Measurements from ENCODE around the gene SPACA1.
"Not testable (repeated sequence)": the region's sequence is repeated elsewhere in the genome, so short reads cannot be mapped to it uniquely, and the experiment has no call there.

SPACA1 gene
- total RNA-seq = 0 to 0.11 (median 0) reads per million in 9 experiments

DNA sequence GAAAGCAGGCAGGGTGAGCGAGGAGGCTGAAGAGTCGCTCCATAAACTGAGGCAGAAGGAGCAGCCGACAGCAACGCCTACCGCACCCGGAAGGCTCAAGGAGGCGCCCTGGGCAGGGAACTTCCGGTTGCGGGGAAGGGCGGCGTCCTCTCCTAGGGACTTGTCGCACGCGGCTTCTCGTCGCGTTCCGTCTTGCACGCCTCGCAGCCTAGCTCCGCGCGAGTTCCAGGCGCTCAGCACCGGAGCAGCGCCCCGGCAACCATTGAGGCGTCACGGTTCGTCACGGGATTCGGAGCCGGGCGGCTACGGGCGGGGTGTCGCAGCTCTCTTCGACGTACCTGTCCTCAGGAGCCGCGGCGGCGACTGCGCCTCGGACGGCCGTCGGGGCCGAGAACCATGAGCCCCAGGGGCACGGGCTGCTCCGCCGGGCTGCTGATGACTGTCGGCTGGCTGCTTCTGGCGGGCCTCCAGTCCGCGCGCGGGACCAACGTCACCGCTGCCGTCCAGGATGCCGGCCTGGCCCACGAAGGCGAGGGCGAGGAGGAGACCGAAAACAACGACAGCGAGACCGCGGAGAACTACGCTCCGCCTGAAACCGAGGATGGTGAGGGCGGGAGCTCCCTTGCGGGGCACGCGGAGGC is at the start of gene SPACA1:
Gene SPACA1 (plus strand): TSS at position 332 of the 641 bp plus-strand sequence. CDS start 65 bp downstream, at position 397.
- no peaks in the 10 kb centered on the region for H3K9me3 Mint-ChIP-seq
- H3K4me3 Mint-ChIP-seq = no peak within 1 kb of the TSS
- no peak within 1 kb of the TSS for H3K27ac Mint-ChIP-seq
- no peak for ATAC-seq (replicated peaks)
- peaks cover 21 to 23% of the 10 kb centered on the region in 2 donors for H3K27me3 Mint-ChIP-seq
- DNase-seq = no peak
- no peaks in the 10 kb centered on the region for H3K36me3 Mint-ChIP-seq (ENCODE audit: insufficient read depth)
- no peaks in the 10 kb centered on the region for H3K4me1 Mint-ChIP-seq (ENCODE audit: low read depth in 2 of 2)

GRCh38 chr6:88000713-88001112 is 46.9 kb upstream of the SPACA1 start:
- DNase-seq (no peak), ATAC-seq (replicated peaks) (no peak)
- no peak overlapping the region for H3K4me3 Mint-ChIP-seq
- no peak overlapping the region for H3K27ac Mint-ChIP-seq
- H3K4me1 Mint-ChIP-seq (ENCODE audit: low read depth in 2 of 2) = no peaks in the 10 kb centered on the region
- peaks cover 48 to 57% of the 10 kb centered on the region in 2 donors for H3K27me3 Mint-ChIP-seq
- H3K36me3 Mint-ChIP-seq (ENCODE audit: insufficient read depth) = no peaks in the 10 kb centered on the region
- no peaks in the 10 kb centered on the region for H3K9me3 Mint-ChIP-seq

DNA sequence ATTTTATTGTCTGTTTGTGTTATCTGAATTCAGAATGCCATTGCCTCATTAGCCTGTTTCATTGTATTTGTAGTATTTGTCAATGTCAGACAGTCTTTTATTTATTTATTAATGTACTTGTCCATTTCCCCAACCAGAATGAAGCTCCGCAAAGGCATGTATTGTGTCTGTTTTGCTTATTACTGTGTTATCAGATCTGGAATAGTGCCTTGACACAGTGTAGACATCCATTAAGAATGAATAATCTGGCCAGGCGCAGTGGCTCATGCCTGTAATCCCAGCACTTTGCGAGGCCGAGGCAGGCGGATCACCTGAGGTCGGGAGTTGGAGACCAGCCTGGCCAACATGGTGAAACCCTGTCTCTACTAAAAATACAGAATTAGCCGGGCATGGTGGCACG is 46.4 kb upstream of the SPACA1 start:
- not testable (repeated sequence) for H3K4me3 Mint-ChIP-seq; DNase-seq; H3K36me3 Mint-ChIP-seq (ENCODE audit: insufficient read depth); H3K27ac Mint-ChIP-seq; H3K4me1 Mint-ChIP-seq (ENCODE audit: low read depth in 2 of 2); ATAC-seq (replicated peaks); H3K9me3 Mint-ChIP-seq
- peaks cover 45 to 57% of the 10 kb centered on the region in 2 donors for H3K27me3 Mint-ChIP-seq

DNA sequence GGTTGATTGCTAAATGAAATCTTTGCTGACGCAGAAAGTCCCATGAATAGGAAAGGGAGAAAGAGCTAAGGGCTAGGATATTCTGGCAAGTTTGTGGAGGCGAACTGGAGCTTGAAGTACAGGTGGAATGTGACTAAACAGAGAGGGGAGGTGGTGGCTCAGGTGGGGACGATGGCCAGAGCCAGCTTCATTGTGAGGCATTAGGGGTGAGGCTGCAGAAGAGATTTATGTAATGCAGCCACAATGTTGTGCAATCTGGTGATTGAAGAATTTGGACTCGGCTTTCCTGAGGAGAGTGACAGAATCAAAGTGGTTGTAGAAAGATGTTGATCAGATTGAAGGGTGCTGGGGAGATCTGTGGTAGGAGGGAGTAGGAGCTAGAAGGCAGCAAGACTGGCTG is 42.9 kb upstream of the SPACA1 start:
- Mint-ChIP-seq H3K27ac (no peak overlapping the region), H3K4me1 (ENCODE audit: low read depth in 2 of 2) (no peaks in the 10 kb centered on the region), H3K36me3 (ENCODE audit: insufficient read depth) (no peaks in the 10 kb centered on the region), H3K27me3 (peaks cover 31 to 48% of the 10 kb centered on the region in 2 donors), H3K9me3 (no peaks in the 10 kb centered on the region), H3K4me3 (no peak overlapping the region)
- DNase-seq = no peak
- ATAC-seq (replicated peaks) = no peak

- peaks cover 20 to 36% of the 10 kb centered on the region in 2 donors for H3K27me3 Mint-ChIP-seq
- H3K36me3 Mint-ChIP-seq (ENCODE audit: insufficient read depth) = no peaks in the 10 kb centered on the region
- no peak overlapping the region for H3K27ac Mint-ChIP-seq
- H3K9me3 Mint-ChIP-seq = no peaks in the 10 kb centered on the region
- ATAC-seq (replicated peaks) (no peak), DNase-seq (no peak)
- no peaks in the 10 kb centered on the region for H3K4me1 Mint-ChIP-seq (ENCODE audit: low read depth in 2 of 2)
- H3K4me3 Mint-ChIP-seq = no peak overlapping the region
Observed at GRCh38 chr6:88006557-88006956, 41.1 kb upstream of the SPACA1 start.

GRCh38 chr6:88008411-88008810 is 39.2 kb upstream of the SPACA1 start:
- Mint-ChIP-seq H3K4me3 (no peak overlapping the region), H3K9me3 (no peaks in the 10 kb centered on the region), H3K4me1 (ENCODE audit: low read depth in 2 of 2) (peaks cover 13 to 16% of the 10 kb centered on the region in 2 donors), H3K27ac (no peak overlapping the region), H3K27me3 (peaks cover 11 to 20% of the 10 kb centered on the region in 2 donors), H3K36me3 (ENCODE audit: insufficient read depth) (no peaks in the 10 kb centered on the region)
- ATAC-seq (replicated peaks) (no peak), DNase-seq (no peak)

DNA sequence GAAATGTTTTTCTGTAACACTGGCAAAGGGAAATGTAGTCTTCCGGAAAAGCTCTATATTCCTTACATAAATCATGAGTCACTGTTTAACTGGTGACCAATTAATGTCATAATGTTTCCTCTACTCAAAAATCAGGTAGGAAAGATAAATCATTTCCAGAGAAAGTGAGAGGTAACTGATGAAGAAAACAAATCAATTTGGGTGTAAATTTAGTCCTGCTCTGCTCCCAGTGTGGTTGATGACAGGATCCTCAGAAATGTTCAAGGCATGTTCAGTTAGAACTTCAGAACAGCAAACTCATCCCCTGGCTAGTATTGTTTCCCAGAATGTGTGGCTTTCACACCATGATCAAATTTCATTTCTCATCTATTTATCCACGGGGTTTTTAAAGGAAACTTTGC is 38.8 kb upstream of the SPACA1 start:
- no peaks in the 10 kb centered on the region for H3K9me3 Mint-ChIP-seq
- H3K27ac Mint-ChIP-seq = no peak overlapping the region
- H3K36me3 Mint-ChIP-seq (ENCODE audit: insufficient read depth) = no peaks in the 10 kb centered on the region
- H3K4me3 Mint-ChIP-seq = no peak overlapping the region
- no peak for DNase-seq
- peaks cover 13 to 17% of the 10 kb centered on the region in 2 donors for H3K4me1 Mint-ChIP-seq (ENCODE audit: low read depth in 2 of 2)
- ATAC-seq (replicated peaks) = no peak
- peaks cover 10 to 19% of the 10 kb centered on the region in 2 donors for H3K27me3 Mint-ChIP-seq

GRCh38 chr6:88013015-88013414 is 34.6 kb upstream of the SPACA1 start:
- Mint-ChIP-seq H3K27ac (peak overlapping the region; percentile 83 to 86), H3K4me1 (ENCODE audit: low read depth in 2 of 2) (peaks cover 13 to 17% of the 10 kb centered on the region in 2 donors), H3K36me3 (ENCODE audit: insufficient read depth) (no peaks in the 10 kb centered on the region), H3K4me3 (peak overlapping the region; percentile 46 to 47), H3K27me3 (peaks cover 0 to 2% of the 10 kb centered on the region in 2 donors), H3K9me3 (no peaks in the 10 kb centered on the region)
- ATAC-seq (replicated peaks) (peak; percentile 85), DNase-seq (peak in 1 of 3 experiments; percentile 1)

GRCh38 chr6:88013554-88013953 is 34.1 kb upstream of the SPACA1 start:
- Mint-ChIP-seq H3K36me3 (ENCODE audit: insufficient read depth) (no peaks in the 10 kb centered on the region), H3K9me3 (no peaks in the 10 kb centered on the region), H3K27me3 (no peaks in the 10 kb centered on the region), H3K4me3 (no peak overlapping the region), H3K27ac (peak overlapping the region; percentile 83 to 86), H3K4me1 (ENCODE audit: low read depth in 2 of 2) (peaks cover 13 to 17% of the 10 kb centered on the region in 2 donors)
- ATAC-seq (replicated peaks) = no peak
- DNase-seq = no peak

- Mint-ChIP-seq H3K9me3 (no peaks in the 10 kb centered on the region), H3K36me3 (ENCODE audit: insufficient read depth) (no peaks in the 10 kb centered on the region), H3K4me1 (ENCODE audit: low read depth in 2 of 2) (no peaks in the 10 kb centered on the region), H3K27me3 (peaks cover 8 to 11% of the 10 kb centered on the region in 2 donors), H3K4me3 (no peak overlapping the region), H3K27ac (no peak overlapping the region)
- no peak for ATAC-seq (replicated peaks)
- DNase-seq = no peak
Observed at GRCh38 chr6:88020439-88020838, 27.2 kb upstream of the SPACA1 start.

- H3K9me3 Mint-ChIP-seq = peaks cover 7 to 8% of the 10 kb centered on the region in 2 donors
- no peak overlapping the region for H3K4me3 Mint-ChIP-seq
- no peaks in the 10 kb centered on the region for H3K4me1 Mint-ChIP-seq (ENCODE audit: low read depth in 2 of 2)
- no peak for ATAC-seq (replicated peaks)
- no peaks in the 10 kb centered on the region for H3K36me3 Mint-ChIP-seq (ENCODE audit: insufficient read depth)
- no peak overlapping the region for H3K27ac Mint-ChIP-seq
- no peak for DNase-seq
- H3K27me3 Mint-ChIP-seq = peaks cover 8 to 26% of the 10 kb centered on the region in 2 donors
Observed at GRCh38 chr6:88024696-88025095, 22.9 kb upstream of the SPACA1 start.

DNA sequence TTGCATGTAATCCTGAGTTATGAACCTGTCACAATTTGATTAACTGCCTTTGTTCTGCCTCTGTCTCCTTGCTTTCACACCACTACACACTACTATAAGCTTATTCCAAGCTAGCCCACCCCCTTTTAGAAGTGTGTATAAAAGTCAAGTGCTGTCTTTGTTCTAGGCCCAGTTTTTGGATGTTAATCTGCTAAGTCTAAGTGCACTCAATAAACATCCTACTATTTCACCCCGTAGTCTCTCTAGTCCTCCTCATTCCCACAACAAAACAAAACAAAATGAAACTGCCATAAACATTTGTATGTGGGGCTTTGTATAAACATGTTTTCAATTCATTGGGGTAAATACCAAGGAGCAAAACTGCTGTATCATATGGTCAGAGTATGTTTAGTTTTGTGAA is 16.1 kb upstream of the SPACA1 start:
- Mint-ChIP-seq H3K9me3 (peaks cover 13 to 42% of the 10 kb centered on the region in 2 donors), H3K36me3 (ENCODE audit: insufficient read depth) (no peaks in the 10 kb centered on the region), H3K4me3 (no peak overlapping the region), H3K27ac (no peak overlapping the region), H3K27me3 (peaks cover 7 to 26% of the 10 kb centered on the region in 2 donors), H3K4me1 (ENCODE audit: low read depth in 2 of 2) (no peaks in the 10 kb centered on the region)
- no peak for DNase-seq
- ATAC-seq (replicated peaks) = no peak

DNA sequence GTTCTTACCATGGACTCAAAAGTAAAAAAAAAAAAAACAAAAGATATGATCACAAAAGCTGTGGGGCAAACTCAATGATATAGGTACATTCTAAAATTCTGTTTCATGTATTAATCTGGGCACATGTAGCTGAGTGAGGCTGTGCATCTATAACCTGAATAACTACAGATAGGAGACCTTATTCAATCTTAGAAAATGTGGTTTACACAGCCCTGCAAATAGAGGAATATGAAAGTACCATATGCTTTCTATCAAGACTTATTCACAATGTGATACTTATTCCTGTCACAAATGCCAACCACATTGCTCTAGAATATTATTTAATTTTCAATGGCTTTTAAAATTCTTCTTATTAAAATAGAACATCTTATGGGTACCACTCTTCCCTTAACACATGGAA is 3.1 kb upstream of the SPACA1 start:
- Mint-ChIP-seq H3K27ac (no peak overlapping the region), H3K36me3 (ENCODE audit: insufficient read depth) (no peaks in the 10 kb centered on the region)

GRCh38 chr6:88045521-88046136 is 2.0 kb upstream of the SPACA1 start:
- DNase-seq (no peak), ATAC-seq (replicated peaks) (no peak)
- H3K4me1 Mint-ChIP-seq (ENCODE audit: low read depth in 2 of 2) = no peaks in the 10 kb centered on the region
- H3K9me3 Mint-ChIP-seq = no peaks in the 10 kb centered on the region
- H3K27me3 Mint-ChIP-seq = peaks cover 8 to 14% of the 10 kb centered on the region in 2 donors
- H3K36me3 Mint-ChIP-seq (ENCODE audit: insufficient read depth) = no peaks in the 10 kb centered on the region
- H3K27ac Mint-ChIP-seq = no peak overlapping the region
- no peak overlapping the region for H3K4me3 Mint-ChIP-seq

More for the DNA sequence above, 3.1 kb upstream of the SPACA1 start:
- no peaks in the 10 kb centered on the region for H3K9me3 Mint-ChIP-seq
- H3K4me1 Mint-ChIP-seq (ENCODE audit: low read depth in 2 of 2) = no peaks in the 10 kb centered on the region
- DNase-seq (no peak), ATAC-seq (replicated peaks) (no peak)
- H3K4me3 Mint-ChIP-seq = no peak overlapping the region
- H3K27me3 Mint-ChIP-seq = peaks cover 0 to 14% of the 10 kb centered on the region in 2 donors

Data from effector memory CD8-positive, alpha-beta T cell (primary cell).